Effector memory CD4-positive, alpha-beta T cell (primary cell): ENCODE results near the gene MZF1.

ENCODE experiments used
- DNase-seq, 3 donors: peaks; one replicate each; pipeline ENCODE4 v3.0.0-alpha.2; 2020
- H3K27ac ChIP-seq: 2 replicates; pipeline ENCODE4 v1.7.0; 2013; ENCODE audit warnings: mild to moderate bottlenecking, low read length, moderate library complexity; ENCODE audit not compliant: insufficient read depth, poor library complexity, severe bottlenecking
- H3K27me3 ChIP-seq: replicated peaks from 2 replicates; pipeline ENCODE4 v1.7.0; 2013; ENCODE audit warnings: mild to moderate bottlenecking, low read length; ENCODE audit not compliant: insufficient read depth, control insufficient read depth, poor library complexity, severe bottlenecking
- H3K36me3 ChIP-seq: 2 replicates; pipeline ENCODE4 v1.7.0; 2013; ENCODE audit warnings: mild to moderate bottlenecking, low read length, moderate library complexity; ENCODE audit not compliant: control insufficient read depth, insufficient read depth
- H3K4me1 ChIP-seq: 2 replicates; pipeline ENCODE4 v1.7.0; 2013; ENCODE audit warnings: low read length, mild to moderate bottlenecking; ENCODE audit not compliant: control insufficient read depth, insufficient read depth, poor library complexity, severe bottlenecking
- H3K4me3 ChIP-seq: 2 replicates; pipeline ENCODE4 v1.7.0; 2013; ENCODE audit warnings: low read length, low read depth, mild to moderate bottlenecking; ENCODE audit not compliant: insufficient read depth, poor library complexity, severe bottlenecking
- H3K9me3 ChIP-seq: 2 replicates; pipeline ENCODE4 v1.7.0; 2013; ENCODE audit warnings: mild to moderate bottlenecking, low read length, moderate library complexity; ENCODE audit not compliant: control insufficient read depth

The MZF1 gene

DNA sequence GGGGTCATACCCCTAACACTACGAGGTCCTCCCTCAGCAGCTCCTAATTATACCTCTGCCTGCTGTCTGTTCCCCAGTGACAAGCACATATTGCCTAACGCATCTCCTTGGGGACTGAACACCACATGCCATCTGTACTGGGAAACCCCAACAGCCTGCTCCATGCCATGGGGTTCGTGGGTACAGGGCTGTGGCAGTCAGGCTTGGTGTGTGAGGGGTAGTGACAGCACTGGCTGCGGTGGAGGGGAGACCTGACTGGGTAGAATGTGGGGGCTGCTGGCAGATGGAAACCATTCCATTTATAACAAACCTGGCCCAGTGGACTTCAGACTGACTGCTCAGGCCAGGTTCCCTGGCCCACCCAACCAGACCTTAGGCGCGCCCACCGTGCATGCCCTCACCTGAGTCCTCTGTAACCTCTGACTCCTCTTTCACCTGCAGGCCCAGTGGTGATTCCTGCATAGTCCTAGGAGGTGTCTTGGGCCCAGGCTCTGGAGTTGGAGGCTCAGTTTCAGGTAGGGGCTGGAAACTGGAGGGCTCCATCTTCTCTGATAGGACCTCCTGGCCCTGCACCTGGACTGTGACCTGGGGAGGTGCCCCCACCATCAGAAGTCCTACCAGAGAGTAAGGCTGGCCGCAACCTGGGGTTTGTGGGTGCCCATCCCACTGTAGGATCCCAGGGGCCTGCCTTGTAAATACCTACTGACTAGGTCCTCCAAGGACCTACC, 3.0 kb downstream of the MZF1 start:
- Histone ChIP-seq H3K27ac (no peak overlapping the region), H3K27me3 (no peaks in the 10 kb centered on the region), H3K4me1 (peaks cover 19% of the 10 kb centered on the region)

DNA sequence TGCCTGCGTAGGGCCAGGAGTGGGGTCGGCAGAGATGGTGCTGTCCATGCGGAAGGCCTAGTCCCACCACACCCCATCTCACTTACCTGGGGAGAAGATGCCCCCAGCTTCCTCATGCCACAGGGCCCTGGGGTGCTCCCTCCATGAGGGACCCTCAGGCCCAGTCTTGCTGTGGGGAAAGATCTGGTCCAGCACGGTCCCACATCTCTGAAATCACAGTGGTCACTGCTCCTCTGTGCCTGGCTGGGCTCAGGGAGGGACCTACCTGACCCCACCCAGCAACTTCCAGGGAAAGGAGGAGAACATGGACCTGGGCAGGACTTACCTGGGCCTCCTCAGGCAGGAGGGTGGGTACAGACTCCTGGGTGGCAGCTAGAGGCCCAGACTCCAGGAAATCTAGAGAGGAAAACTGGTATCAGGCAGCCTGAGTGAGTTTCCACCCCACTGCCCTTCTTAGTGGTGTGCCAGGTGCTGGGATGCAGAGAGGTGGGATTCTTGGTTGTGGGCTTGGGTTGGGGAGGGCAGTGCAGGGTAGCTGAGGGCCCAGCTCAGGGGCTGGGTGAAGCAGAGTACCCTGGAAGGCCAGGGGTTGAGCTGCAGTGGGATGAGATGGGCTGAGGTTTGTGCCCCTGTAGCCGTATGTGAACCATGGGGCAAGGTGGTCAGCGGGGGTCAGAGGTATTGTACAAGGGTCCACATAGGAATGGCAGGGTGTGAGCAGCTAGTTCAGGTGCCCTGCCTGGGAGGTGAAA, 3.8 kb downstream of the MZF1 start:
- H3K27me3 ChIP-seq, result no peaks in the 10 kb centered on the region
- DNase-seq, result no peak
- H3K36me3 ChIP-seq, result peaks cover 4% of the 10 kb centered on the region
- H3K27ac ChIP-seq, result no peak overlapping the region
- H3K4me1 ChIP-seq, result peaks cover 15% of the 10 kb centered on the region
- no peaks in the 10 kb centered on the region for H3K9me3 ChIP-seq
- H3K4me3 ChIP-seq, result no peak overlapping the region

More for the DNA sequence above, 3.0 kb downstream of the MZF1 start:
- DNase-seq, result no peak
- Histone ChIP-seq H3K4me3 (no peak overlapping the region), H3K36me3 (peaks cover 4% of the 10 kb centered on the region), H3K9me3 (no peaks in the 10 kb centered on the region)

DNA sequence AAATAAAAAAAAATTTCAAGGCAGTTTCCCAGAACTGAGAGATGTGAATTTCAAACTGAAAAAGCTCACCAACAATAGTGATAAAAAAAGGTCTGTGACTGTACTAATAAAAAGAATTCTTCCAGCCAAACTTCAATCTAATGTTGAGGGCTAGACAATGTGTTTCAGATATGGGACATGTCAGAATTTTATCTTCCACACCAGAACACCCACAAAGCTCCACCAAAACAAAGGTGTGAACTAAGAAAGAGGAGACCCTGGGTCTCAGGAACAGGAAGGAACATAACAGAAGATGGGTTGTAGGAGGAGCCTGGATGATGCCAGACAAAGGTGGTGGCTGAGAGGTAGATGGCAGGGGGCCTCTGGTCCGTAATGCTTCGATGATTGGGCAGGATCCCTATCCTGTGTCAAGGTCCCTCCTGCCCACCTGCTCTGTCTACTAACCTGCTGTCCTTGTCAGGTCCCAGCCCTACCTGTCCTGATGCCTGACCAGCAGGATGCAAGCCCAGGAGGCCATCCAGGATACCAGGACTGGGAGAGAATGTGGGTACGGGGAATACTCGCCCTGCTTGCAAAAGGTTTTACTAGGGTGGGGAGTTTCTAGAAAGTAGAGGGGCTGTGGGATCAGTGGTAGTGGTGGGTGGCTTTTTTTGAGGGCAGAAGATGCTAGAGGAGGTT, 4.5 kb downstream of the MZF1 start:
- Histone ChIP-seq H3K36me3 (peaks cover 4% of the 10 kb centered on the region), H3K27me3 (no peaks in the 10 kb centered on the region), H3K4me3 (no peak overlapping the region), H3K27ac (no peak overlapping the region), H3K9me3 (no peaks in the 10 kb centered on the region), H3K4me1 (peaks cover 9% of the 10 kb centered on the region)
- no peak for DNase-seq

DNA sequence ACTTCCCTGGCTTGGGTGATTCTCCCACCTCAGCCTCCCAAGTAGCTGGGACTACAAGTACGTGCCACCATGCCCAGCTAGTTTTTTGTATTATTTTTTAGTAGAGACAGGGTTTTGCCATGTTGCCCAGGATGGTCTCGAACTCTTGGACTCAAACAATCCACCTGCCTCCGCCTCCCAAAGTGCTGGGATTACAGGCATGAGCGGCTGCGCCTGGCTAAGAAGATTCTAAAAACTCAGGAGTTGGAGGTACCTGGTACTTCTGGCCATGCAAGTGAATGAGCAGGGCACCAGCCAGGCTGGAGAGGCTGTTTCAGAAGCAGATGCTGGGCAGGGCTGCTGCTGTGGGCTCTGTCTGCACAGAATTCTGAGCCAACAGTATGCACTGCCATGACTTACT, 6.1 kb downstream of the MZF1 start:
- Histone ChIP-seq H3K27me3 (no peaks in the 10 kb centered on the region), H3K4me1 (peaks cover 15% of the 10 kb centered on the region), H3K36me3 (peaks cover 4% of the 10 kb centered on the region), H3K27ac (no peak overlapping the region), H3K9me3 (no peaks in the 10 kb centered on the region), H3K4me3 (no peak overlapping the region)
- no peak for DNase-seq

DNA sequence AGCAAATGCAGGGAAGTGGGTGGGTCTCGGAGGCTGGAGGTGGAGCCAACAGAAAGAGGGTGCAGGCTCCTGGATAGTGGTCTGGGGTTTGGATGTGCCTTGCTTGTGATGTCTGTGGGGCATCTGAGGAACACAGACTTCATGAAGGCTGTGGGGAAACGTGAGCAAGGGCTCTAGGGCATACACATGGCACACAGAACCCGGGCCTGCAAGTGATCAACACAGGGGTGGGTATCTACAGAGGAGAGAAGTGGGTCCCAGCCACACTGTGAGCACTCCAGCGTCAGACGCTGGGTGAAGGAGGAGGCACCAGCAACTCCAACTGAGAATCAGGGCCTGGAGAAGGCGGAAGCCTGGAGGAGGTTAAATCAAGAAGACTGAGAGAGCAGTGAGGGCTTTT, 9.3 kb downstream of the MZF1 start:
- Histone ChIP-seq H3K36me3 (no peaks in the 10 kb centered on the region), H3K4me1 (peaks cover 24% of the 10 kb centered on the region), H3K4me3 (no peak overlapping the region), H3K27me3 (no peaks in the 10 kb centered on the region), H3K9me3 (no peaks in the 10 kb centered on the region), H3K27ac (no peak overlapping the region)
- no peak for DNase-seq

DNA sequence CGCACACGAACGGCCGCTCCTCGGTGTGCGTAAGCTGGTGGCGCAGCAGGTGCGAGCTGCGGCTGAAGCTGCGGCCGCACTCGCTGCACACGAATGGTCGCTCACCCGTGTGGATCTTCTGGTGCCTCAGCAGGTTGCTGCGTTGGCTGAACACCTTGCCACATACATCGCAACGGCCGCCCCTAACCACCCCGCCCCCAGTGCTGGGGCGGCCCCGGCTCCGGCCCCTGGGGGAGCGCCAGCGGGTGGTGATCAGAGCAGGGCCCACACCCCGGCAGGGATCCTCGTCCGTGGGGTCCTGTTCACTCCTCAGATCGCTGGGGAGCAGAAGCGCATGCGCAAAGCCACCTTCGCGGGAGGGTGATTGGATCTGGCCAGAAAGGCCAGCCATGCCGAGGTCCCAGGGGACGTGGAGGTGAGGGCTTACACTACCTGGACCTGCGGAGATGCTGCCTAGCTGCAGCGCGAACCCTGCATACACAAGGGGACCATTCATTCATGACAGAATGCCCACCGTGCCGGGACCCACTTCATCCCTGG, 10.0 kb downstream of the MZF1 start:
- Histone ChIP-seq H3K9me3 (no peaks in the 10 kb centered on the region), H3K4me1 (peaks cover 24% of the 10 kb centered on the region), H3K27me3 (no peaks in the 10 kb centered on the region), H3K36me3 (no peaks in the 10 kb centered on the region), H3K4me3 (peak overlapping the region; percentile 65), H3K27ac (no peak overlapping the region)
- no peak for DNase-seq

DNA sequence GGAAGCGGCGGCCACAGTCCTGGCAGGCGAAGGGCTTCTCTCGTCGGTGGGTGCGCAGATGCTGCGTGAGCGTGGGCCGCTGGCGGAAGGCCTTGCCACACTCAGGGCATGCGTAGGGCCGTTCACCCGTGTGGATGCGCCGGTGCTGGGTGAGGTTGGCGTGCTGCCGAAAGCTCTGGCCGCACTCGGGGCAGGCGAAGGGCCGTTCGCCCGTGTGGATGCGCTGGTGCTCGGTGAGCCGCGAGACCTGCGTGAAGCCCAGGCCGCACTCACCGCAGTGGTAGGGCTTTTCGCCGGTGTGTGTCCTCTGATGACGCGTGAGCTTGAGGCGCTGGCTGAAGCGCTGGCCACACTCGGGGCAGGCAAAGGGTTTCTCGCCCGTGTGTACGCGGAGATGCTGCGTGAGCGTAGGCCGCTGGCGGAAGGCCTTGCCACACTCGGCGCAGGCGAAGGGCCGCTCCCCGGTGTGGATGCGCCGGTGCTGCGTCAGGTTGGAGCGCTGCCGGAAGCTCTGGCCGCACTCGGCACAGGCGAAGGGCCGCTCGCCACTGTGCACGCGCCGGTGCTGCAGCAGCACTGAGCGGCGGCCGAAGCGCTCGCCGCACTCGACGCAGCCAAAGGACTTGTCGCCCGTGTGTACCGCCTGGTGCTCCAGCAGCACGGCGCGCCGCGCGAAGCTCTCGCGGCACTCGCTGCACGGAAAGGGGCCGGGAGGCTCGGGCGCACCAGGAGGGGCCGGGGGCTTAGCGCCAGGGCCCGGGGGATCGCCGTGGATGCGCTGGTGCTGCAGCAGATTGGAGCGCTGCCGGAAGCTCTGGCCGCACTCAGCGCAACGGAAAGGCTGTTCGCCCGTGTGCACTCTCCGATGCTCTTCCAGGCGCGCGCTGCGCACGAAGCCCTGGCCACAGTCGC, 10.8 kb downstream of the MZF1 start:
- Histone ChIP-seq H3K9me3 (no peaks in the 10 kb centered on the region), H3K27me3 (no peaks in the 10 kb centered on the region), H3K4me3 (peak overlapping the region; percentile 65), H3K36me3 (no peaks in the 10 kb centered on the region), H3K4me1 (peaks cover 27% of the 10 kb centered on the region), H3K27ac (peak overlapping the region; percentile 21)
- no peak for DNase-seq

DNA sequence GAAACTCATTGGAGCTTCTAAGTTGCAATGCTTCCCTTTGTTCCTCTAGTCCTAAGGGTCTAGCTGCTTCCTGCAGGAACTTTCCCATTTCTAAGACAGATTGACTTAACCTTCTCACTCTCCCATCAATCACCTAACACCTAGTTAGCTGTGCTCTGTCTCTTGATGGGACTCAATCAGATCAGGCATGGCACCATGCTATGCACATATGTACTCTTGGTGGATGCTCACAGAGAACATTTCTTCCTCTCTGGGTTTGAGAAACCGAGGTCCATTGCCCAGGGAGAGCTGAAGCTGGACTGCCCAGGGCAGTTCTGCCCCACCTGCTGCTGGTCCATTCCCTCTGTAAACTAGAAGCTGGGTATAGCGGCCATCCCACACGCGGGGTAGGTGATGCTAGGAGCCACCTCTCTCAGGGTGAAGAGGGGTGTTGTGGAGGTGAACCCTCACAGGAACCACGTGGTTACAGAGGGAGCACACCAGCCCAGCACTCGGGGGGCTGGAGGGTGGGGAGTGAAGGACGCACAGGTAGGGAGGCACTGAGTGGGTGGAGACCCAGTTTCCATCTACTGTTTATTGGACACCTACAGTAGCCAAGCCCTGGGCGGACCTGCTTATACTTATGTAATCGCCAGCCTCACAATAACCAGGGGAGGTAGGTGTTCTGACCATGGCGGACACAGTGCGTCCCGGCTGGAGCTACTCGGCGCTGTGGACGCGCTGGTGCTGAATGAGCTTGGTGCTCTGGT, 11.6 kb downstream of the MZF1 start:
- Histone ChIP-seq H3K27me3 (no peaks in the 10 kb centered on the region), H3K36me3 (peaks cover 6% of the 10 kb centered on the region), H3K9me3 (no peaks in the 10 kb centered on the region), H3K4me1 (peaks cover 35% of the 10 kb centered on the region), H3K27ac (peak overlapping the region; percentile 21), H3K4me3 (peak overlapping the region; percentile 65)
- no peak for DNase-seq

DNA sequence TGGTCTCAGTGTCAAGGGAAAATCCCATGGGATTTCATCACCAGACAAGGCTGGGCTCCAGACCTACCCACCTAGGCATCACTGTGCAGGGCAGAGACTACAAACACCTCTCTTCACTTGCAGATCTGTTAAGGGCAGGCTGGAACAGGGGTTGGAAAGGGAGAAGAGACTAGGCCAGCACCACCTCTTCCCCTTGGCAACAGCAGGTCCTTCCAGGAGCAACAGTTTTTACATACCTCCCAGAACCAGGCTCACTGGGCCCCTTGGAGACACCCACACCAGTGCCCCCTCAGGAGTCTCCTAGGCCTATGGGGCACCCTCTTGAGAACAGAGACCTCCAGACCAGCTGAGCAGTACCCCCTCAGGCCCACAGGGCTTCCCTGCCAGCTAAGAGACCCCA, 12.2 kb downstream of the MZF1 start:
- Histone ChIP-seq H3K9me3 (no peaks in the 10 kb centered on the region), H3K4me1 (peaks cover 40% of the 10 kb centered on the region), H3K27ac (peak overlapping the region; percentile 95), H3K27me3 (no peaks in the 10 kb centered on the region), H3K36me3 (peaks cover 11% of the 10 kb centered on the region), H3K4me3 (no peak overlapping the region)
- DNase-seq, result no peak
